Jurkat, Clone E6-1 (cell line): ENCODE measurements around the gene MMS19.
"Not testable (repeated sequence)": the region's sequence is repeated elsewhere in the genome, so short reads cannot be mapped to it uniquely, and the experiment has no call there.

Experiments used
- DNase-seq: peaks from one replicate; pipeline ENCODE4 v3.0.0-alpha.2; 2011; ENCODE audit warnings: low read depth, low spot score
- H3K4me3 ChIP-seq: 2 replicates; pipeline ENCODE4 v1.5.1; 2011; ENCODE audit warnings: mild to moderate bottlenecking, low read length, control low read depth, moderate library complexity

MMS19 gene

DNA sequence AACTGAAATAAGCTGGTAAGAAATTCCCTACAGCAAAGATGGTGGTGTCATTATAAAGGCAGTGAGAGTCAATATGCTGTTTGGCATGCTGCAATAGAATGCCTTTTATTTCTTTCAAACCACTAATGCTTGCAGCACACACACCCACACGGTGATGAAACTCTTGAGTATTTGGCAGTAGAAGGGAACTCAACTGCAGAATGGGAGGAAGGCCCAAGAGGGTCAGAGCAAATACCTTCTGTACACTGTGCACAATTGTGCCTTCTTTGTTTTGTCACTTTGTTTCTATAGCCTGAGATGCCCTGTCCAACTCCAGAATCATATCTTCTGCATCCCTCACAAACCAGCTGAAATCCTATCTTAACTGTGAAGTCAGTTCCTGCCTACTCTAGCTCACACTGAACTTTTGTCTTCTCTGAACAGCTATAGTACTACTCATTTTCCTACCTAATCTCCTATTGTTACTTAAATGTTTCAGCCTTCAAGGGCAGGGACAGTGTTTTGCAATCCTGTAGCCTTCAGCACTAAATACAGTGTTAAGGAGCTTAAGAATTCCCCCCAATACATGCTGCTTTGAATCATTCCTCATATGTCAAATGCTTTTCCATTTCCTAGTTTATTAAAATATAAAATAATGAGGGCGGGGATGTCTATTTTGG, 22.2 kb downstream of the MMS19 start:
- no peak overlapping the region for H3K4me3 ChIP-seq
- DNase-seq = no peak

DNA sequence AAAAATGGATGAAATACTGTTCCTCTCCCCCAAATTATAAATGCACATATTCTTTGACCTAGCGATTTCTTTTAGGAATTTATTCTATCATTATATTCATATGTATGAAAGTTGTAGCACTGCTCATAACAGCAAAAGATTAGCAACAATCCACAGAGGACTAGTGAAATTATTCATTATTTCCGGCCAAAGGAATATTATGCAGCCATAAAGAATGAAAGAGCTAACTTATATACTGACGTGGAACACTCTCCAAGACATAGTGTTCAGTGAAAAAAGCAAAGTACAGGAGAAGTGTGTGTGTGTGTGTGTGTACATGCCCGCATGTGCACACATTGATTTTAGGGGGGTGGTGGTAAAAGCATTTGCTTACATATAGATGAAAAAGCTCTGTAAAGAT, 23.3 kb downstream of the MMS19 start:
- H3K4me3 ChIP-seq = no peak overlapping the region
- DNase-seq = no peak

GRCh38 chr10:97468781-97469180, 29.4 kb downstream of the MMS19 start:
- not testable (repeated sequence) for DNase-seq

GRCh38 chr10:97468162-97468561, 30.1 kb downstream of the MMS19 start:
- DNase-seq = peak; percentile 54
- H3K4me3 ChIP-seq = no peak overlapping the region

More at GRCh38 chr10:97468781-97469180, 29.4 kb downstream of the MMS19 start:
- H3K4me3 ChIP-seq = not testable (repeated sequence)

DNA sequence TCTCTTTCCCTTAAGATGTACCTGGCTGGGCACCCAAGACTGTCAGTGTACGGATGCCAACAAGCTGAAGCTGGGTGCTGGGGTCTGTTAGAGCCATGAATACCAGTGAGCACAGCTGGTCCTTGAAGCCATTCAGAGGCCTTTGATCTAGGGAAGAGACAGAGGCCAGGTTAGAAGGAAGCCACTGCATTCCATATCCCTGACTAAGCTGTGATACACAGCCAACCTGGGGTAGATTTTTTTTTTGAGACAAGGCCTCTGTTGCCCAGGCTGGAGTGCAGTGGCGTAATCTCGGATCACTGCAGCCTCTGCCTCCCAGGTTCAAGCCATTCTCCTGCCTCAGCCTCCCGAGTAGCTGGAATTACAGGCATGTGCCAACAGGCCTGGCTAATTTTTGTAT, 31.5 kb downstream of the MMS19 start:
- no peak overlapping the region for H3K4me3 ChIP-seq
- DNase-seq = no peak

GRCh38 chr10:97465982-97466381, 32.2 kb downstream of the MMS19 start:
- DNase-seq = no peak

DNA sequence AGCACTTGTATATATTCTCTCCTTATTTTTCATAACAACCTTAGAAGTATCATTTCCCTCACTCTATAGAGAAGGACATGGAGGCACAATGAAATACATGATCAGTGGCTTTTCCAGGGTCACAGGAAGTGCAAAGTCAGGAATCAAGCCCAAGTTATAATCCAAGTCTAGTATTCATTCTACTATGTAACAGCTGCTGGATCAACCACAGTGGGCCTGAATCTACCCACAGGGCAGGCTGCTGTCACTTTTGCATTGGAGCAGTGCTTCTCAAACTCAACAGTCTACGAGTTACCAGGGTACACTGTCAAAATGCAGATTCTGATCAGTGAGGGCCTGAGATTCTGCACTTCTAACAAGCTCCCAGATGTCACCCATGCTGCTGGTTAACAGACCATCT, 34.0 kb downstream of the MMS19 start:
- no peak overlapping the region for H3K4me3 ChIP-seq
- no peak for DNase-seq

More at GRCh38 chr10:97465982-97466381, 32.2 kb downstream of the MMS19 start:
- no peak overlapping the region for H3K4me3 ChIP-seq

DNA sequence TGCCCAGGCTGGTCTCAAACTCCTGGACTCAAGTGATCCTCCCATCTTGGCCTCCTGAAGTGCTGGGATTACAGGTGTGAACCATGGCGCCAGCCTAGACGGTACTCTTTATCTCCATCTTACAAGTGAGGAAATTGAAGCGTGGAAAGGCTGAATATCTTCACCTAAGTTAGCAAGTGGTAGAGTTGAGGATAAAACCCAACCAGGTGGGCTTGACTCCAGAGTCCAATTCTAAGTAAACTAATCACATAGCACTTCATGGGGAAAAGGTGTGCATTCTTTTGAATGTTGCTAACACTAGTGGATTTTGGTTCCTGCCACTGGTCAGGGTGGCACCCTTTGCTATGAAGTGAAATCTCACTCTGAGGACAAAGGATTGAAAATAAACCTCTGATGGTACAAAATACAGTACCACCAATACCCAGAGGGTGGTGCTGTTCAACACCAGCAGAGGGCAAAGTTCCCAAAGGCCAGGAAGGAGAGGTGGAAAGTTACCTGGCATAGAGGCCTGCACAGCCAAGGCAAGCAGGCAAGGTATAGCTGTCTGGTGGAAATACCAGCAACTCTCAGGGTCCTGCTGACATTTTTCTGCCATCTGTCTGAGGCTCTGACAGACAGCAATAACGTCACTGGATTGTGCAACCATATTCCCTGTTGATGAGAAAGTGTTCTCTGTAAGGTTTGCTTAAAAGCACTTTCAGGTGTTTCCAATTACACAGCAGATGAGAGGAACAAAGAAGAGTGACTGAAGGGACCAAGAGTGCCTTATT, 34.7 kb downstream of the MMS19 start:
- peak; percentile 32 for DNase-seq

GRCh38 chr10:97462309-97462708, 35.9 kb downstream of the MMS19 start:
- H3K4me3 ChIP-seq = no peak overlapping the region

More for the DNA sequence above, 34.7 kb downstream of the MMS19 start:
- no peak overlapping the region for H3K4me3 ChIP-seq

DNA sequence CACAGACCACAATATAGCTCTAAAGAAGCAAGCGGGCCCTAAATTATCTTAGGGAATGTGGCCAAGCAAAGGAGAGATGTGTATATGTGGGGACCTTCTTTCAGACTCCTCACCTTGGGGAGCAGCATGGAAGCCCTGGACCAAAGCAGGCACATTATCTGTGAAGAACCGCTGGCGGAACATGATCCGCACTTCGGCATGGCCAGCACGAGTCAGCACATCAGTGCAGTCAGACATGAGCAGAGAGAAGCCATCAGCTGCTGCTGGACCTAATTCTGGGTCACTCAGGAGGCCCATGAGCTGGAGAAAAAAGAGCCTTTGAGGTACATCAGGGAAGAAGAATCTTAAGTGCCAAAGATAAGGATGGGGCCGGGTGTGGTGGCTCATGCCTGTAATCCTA, 38.3 kb downstream of the MMS19 start:
- H3K4me3 ChIP-seq = no peak overlapping the region
- no peak for DNase-seq

More at GRCh38 chr10:97462309-97462708, 35.9 kb downstream of the MMS19 start:
- no peak for DNase-seq

GRCh38 chr10:97459111-97459510, 39.1 kb downstream of the MMS19 start:
- H3K4me3 ChIP-seq = no peak overlapping the region
- no peak for DNase-seq

DNA sequence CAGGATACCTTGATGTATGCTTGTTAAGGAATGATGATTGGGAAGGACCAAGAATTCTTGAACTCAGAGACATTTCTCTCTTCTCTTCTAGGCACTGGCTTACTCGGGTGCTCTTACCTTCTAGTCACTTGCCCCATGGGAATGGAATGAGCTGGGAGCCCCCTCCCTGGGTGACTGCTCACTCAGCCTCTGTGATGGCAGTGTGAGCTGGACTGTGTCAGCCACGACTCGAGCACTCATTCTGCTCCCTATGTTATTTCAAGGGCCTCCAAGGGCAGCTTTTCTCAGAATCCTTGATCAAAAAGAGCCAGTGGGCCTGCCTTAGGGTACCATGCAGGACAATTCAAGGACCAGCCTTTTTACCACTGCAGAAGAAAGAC, 41.5 kb downstream of the MMS19 start:
- H3K4me3 ChIP-seq = no peak overlapping the region
- DNase-seq = no peak

DNA sequence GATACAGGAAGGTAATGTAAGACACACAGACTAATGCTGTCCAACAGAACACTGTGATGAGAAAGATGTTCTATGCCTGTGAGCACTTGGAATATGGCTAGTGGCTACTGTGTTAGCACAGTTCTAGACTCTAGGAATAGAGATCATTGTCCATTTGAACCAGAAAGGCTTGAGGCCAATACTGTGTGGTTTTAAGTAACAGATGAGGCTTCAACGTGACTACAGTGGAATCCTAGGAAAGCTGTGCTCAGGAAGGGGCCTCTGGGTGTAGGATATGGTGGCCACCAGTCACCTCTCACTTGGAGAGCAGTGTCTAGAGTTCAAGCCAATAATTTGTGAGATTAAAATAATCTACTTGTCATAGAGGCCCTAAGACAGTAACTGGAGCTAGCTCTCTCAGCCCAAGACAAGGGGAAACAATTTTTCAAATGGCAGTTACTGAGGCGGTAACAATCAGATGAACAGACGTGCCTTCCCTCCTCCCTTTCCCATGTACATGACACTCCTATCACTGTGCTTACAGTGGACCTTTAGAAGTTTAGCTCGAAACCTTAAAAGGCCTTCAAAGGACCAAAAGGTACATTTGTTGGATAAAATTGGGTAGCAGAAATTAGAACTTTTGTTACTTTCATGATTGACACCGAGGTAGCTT, 42.1 kb downstream of the MMS19 start:
- no peak for DNase-seq
- H3K4me3 ChIP-seq = no peak overlapping the region

DNA sequence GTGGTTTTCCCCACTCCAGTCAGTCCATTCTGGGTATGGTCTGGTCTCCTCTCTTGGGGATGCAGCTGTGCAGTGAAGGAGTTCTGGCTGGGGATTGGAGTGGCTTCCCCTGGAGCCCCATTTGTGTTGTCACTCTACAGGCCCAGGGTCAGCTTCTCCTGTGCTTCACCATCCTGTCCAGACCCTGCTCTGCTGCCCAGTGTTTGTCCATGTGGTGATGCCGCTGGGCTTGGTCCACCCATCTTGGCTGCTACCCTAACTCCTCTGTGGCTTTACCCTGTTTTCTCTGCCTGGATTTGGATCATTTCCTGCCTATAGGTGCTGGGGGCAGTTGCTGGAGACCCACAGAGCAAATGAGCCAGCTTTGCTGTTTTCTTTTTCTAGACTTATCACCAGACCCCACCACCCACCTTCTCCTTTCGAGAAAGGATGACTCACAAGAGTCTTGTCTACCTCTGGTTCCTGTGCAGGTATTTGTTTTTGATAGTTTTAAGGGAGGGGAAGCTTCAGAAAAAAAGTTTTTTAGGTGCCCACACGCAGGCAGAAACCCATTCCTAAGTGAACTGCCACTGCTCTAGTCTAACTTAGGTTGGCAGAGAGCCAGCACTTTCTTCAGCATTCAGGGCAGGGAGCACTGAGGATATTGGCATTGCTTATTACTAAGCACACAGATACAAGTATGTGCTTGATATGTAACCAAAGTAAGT, 43.7 kb downstream of the MMS19 start:
- DNase-seq = no peak
- no peak overlapping the region for H3K4me3 ChIP-seq

- DNase-seq = no peak
- H3K4me3 ChIP-seq = no peak overlapping the region
These were observed 45.9 kb downstream of the MMS19 start for GRCh38 chr10:97452352-97452751.

DNA sequence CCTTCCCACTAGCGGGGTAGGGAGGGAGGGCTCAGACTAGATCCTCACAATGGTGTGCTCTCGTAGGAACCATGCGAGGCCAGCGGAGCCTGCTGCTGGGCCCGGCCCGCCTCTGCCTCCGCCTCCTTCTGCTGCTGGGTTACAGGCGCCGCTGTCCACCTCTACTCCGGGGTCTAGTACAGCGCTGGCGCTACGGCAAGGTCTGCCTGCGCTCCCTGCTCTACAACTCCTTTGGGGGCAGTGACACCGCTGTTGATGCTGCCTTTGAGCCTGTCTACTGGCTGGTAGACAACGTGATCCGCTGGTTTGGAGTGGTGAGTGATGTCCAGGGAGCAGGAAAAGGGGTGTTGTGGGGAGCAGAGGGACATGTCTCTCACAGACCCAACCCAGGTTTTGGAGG, 46.6 kb downstream of the MMS19 start:
- no peak overlapping the region for H3K4me3 ChIP-seq
- DNase-seq = no peak

DNA sequence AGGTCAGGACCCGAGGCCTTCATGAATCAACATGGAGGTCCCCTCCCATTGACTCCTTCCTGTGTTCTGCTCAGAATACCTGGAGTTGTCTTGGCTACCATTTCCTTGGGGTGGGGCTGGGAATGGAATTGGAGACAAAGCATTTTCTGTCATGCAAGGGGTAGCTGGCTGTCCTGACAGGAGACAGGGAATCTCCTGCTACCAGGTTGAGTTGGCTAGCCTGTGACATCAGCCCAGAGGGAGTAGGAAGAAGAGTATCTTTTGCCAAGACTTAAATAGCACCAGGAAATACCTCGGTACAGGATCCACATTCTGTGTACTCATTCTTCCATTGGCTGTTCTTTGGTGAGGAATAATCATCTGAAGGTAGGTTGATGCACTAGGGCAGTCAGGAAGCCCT, 47.4 kb downstream of the MMS19 start:
- no peak overlapping the region for H3K4me3 ChIP-seq
- no peak for DNase-seq

DNA sequence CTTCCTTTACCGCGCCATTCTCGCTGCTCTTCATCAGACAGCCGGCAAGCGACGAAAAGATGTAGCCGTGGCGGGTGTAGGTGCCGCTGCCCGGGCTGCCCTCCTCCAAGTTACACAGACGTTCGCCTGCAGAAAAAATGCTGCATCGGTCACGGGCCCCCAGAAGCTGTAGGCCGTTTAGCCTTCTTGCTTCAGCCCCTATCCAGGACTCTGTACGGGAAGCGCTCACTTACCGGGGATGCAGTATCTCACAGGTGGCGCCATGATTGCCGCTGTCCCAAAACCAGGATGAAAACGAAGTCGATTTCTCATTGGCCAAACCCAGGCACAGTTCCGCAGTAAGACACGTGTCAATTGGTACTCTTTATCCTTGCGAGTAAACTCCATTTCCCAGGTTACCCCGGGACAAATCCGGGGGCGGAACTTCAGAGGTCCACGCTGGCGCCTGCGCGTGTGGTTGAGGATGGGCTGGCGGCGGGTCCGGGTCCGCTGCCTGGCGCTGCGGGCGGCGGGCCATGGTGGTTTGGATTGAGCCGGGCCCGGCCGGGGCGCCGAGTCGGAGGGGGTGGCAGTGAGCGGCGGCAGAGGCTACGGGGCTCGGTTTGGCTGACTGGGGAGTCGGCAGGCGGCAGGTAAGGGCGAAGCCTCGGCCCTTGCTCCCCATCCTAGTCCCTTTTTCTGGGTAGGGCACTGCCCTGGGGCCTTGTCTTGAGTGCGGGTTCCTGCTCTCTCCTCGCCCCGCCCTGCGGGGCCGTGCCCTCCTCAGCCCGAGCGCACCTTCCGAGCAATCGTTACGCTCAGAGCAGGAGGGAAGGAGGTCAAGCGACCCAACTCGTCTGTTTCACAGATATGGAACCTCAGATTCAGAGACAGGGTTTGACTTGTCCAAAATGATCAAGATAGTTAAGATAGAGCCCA, 52.2 kb downstream of the MMS19 start, which contains the start of the genes EXOSC1 and ZDHHC16:
TSS of gene EXOSC1 (minus strand) at position 285 of the 918 bp plus-strand sequence. CDS start at position 264, 21 bp downstream.
TSS of gene ZDHHC16 (plus strand) at position 454 of the 918 bp plus-strand sequence. CDS start 5,501 bp downstream, outside the sequence.
- H3K4me3 ChIP-seq = peak within 1 kb of the TSS; percentile 82
- DNase-seq = peak; percentile 95
